ENCODE data around the gene LRP10. TPM values are rescaled to one million over a fixed set of nuclear protein-coding genes. Genes with fewer than 3 reads are reported as not detected.

The LRP10 gene
- total RNA-seq, 2 donors from 2014 or later: 124 to 150 TPM

DNA sequence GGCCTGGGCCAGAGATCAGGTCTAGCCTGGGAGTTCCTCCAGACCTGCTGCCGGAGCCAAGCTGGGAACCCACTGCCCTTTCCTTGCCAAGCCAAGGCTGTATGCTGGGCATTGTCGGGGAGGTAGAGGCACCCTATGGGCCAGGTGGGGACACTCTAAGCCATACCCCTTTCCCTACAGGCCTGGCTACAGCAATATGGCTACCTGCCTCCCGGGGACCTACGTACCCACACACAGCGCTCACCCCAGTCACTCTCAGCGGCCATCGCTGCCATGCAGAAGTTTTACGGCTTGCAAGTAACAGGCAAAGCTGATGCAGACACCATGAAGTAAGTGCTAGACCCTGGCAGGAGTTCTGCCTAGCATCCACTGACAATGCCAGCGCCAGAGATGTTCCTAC lies 30.2 kb upstream of the LRP10 start:
- H3K27ac ChIP-seq: no peak overlapping the region
- no peak for DNase-seq (ENCODE audit: low spot score)
- intact Hi-C loops (cut with DNase I): loop anchor here (10.0 kb wide), 1 partner anchor 457 kb away; no protein-coding TSS in a partner anchor

DNA sequence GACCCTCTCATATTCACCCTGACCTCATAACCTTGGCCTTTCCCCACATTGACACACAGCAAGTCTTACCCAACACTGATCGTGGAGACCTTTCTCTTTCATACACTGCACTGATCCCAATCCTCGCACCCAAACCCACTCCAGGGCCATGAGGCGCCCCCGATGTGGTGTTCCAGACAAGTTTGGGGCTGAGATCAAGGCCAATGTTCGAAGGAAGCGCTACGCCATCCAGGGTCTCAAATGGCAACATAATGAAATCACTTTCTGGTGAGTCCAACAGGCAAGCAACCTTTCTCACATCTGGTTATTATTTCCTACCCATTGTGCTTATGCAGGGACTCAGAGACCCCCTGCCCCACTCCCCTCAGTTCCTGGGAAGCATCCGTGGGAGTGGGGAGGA lies 29.8 kb upstream of the LRP10 start:
- Histone ChIP-seq H3K4me3 (no peak overlapping the region), H3K4me1 (replicated peaks) (no peaks in the 10 kb centered on the region), H3K27ac (no peak overlapping the region), H3K27me3 (replicated peaks; ENCODE audit: insufficient read depth) (no peaks in the 10 kb centered on the region), H3K36me3 (peaks cover 16 to 31% of the 10 kb centered on the region in 2 donors), H3K9me3 (no peaks in the 10 kb centered on the region)
- no peak for DNase-seq (ENCODE audit: low spot score)
- intact Hi-C loops (cut with DNase I): loop anchor here (10.0 kb wide), 1 partner anchor 457 kb away; no protein-coding TSS in a partner anchor
- 92% methylated on average over 8 of the region's 8 CpGs for WGBS
- TF ChIP-seq POLR2A (IDR thresholded peaks at IDR 0.05) (no peak), POLR2AphosphoS5 (IDR thresholded peaks at IDR 0.05) (no peak)
- TF ChIP-seq, protein P1, sequence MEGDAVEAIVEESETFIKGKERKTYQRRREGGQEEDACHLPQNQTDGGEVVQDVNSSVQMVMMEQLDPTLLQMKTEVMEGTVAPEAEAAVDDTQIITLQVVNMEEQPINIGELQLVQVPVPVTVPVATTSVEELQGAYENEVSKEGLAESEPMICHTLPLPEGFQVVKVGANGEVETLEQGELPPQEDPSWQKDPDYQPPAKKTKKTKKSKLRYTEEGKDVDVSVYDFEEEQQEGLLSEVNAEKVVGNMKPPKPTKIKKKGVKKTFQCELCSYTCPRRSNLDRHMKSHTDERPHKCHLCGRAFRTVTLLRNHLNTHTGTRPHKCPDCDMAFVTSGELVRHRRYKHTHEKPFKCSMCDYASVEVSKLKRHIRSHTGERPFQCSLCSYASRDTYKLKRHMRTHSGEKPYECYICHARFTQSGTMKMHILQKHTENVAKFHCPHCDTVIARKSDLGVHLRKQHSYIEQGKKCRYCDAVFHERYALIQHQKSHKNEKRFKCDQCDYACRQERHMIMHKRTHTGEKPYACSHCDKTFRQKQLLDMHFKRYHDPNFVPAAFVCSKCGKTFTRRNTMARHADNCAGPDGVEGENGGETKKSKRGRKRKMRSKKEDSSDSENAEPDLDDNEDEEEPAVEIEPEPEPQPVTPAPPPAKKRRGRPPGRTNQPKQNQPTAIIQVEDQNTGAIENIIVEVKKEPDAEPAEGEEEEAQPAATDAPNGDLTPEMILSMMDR (IDR thresholded peaks at IDR 0.05): no peak

More for the DNA sequence above, 30.2 kb upstream of the LRP10 start:
- TF ChIP-seq, protein P1 (IDR thresholded peaks at IDR 0.05): no peak
- TF ChIP-seq POLR2A (IDR thresholded peaks at IDR 0.05) (no peak), POLR2AphosphoS5 (IDR thresholded peaks at IDR 0.05) (no peak)
- Histone ChIP-seq H3K27me3 (replicated peaks; ENCODE audit: insufficient read depth) (no peaks in the 10 kb centered on the region), H3K4me3 (no peak overlapping the region), H3K4me1 (replicated peaks) (no peaks in the 10 kb centered on the region), H3K9me3 (no peaks in the 10 kb centered on the region), H3K36me3 (peaks cover 16 to 30% of the 10 kb centered on the region in 2 donors)
- 93% methylated on average over 7 of the region's 9 CpGs for WGBS

DNA sequence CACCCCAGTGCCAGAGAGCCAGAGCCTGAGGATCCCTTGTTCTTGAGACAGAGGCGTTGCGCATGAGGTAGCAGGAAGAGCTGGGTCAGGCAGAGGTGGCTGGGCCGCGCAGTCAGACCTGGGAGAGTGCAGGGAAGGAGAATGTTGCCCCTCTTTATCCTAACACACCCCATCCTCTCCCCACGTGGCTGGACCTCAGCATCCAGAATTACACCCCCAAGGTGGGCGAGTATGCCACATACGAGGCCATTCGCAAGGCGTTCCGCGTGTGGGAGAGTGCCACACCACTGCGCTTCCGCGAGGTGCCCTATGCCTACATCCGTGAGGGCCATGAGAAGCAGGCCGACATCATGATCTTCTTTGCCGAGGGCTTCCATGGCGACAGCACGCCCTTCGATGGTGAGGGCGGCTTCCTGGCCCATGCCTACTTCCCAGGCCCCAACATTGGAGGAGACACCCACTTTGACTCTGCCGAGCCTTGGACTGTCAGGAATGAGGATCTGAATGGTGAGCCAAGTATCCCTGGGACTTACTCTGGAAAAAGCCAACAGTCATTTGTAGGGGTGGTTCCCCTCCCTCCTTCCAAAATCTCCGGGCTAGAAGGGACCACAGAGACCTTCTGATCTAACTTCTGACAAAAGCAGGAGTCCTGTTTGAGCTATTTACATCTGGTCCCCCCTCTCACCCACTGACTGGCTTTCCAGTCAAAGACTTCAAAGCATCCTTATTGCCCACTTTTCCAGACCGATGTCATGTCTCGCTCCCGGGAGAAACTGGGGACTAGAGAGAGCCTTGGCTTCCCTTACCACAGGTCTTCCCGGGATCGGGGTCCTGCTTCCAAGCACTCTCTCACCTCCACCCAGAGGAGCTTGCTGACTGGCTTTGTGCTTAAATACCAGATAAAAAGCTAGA lies 29.1 kb upstream of the LRP10 start:
- Histone ChIP-seq H3K9me3 (no peaks in the 10 kb centered on the region), H3K4me1 (replicated peaks) (peaks cover 4% of the 10 kb centered on the region), H3K27me3 (replicated peaks; ENCODE audit: insufficient read depth) (no peaks in the 10 kb centered on the region), H3K4me3 (no peak overlapping the region), H3K27ac (no peak overlapping the region), H3K36me3 (peaks cover 16 to 31% of the 10 kb centered on the region in 2 donors)
- WGBS: 89% methylated on average over 28 of the region's 28 CpGs
- DNase-seq (ENCODE audit: low spot score): no peak
- TF ChIP-seq POLR2AphosphoS5 (IDR thresholded peaks at IDR 0.05): no peak
- TF ChIP-seq, protein P1 (IDR thresholded peaks at IDR 0.05): no peak
- no peak for TF ChIP-seq POLR2A (IDR thresholded peaks at IDR 0.05)
- intact Hi-C loops (cut with DNase I): loop anchor here (10.0 kb wide), 1 partner anchor 458 kb away; no protein-coding TSS in a partner anchor

DNA sequence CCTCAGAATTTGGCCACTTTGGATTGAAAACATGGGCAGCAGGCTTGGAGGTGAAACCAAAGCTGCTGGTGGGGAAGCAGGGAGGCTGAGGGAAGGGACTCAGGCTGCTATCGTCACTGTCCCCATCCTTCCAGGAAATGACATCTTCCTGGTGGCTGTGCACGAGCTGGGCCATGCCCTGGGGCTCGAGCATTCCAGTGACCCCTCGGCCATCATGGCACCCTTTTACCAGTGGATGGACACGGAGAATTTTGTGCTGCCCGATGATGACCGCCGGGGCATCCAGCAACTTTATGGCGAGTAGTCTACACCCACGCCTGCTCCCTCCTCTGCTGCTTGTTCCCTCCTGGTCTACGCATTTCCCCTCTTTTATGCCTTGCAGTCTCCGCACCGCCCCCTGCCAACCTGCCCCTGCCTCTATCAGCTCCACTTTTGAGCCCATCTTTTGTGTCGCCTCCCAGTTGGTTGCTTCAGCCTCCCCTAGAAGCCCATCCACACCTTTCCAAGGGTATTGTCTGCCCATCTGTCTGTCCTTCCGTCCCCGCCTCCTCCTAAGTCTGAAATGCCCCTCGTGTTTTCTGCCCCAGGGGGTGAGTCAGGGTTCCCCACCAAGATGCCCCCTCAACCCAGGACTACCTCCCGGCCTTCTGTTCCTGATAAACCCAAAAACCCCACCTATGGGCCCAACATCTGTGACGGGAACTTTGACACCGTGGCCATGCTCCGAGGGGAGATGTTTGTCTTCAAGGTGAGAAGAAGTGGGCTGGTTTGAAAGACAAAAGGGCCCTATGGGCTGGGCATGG lies 28.2 kb upstream of the LRP10 start:
- no peak for DNase-seq (ENCODE audit: low spot score)
- Histone ChIP-seq H3K9me3 (no peaks in the 10 kb centered on the region), H3K27me3 (replicated peaks; ENCODE audit: insufficient read depth) (no peaks in the 10 kb centered on the region), H3K4me1 (replicated peaks) (peaks cover 6% of the 10 kb centered on the region), H3K4me3 (no peak overlapping the region), H3K36me3 (peaks cover 16 to 31% of the 10 kb centered on the region in 2 donors), H3K27ac (no peak overlapping the region)
- TF ChIP-seq, protein P1 (IDR thresholded peaks at IDR 0.05): no peak
- intact Hi-C loops (cut with DNase I): loop anchor here (10.0 kb wide), 1 partner anchor 459 kb away; no protein-coding TSS in a partner anchor
- 86% methylated on average over 21 of the region's 21 CpGs for WGBS

Data from prostate gland (tissue), 2 donors.